Upper lobe of left lung (tissue), 6 donors: Measurements from ENCODE around the gene ZNF385D. TPM values are rescaled to one million over a fixed set of nuclear protein-coding genes. Genes with fewer than 3 reads are reported as not detected.
A peak's percentile ranks its signal among the peaks of the same experiment; 100 is the strongest.

Experiments used
- ATAC-seq, 2 donors: fragments of 200-7000 bp; cut with Tn5 transposase; one replicate each; pipeline ENCODE4 v1.9.1; 2022; ENCODE audit warnings: mild to moderate bottlenecking in 2 of 2, moderate library complexity in 2 of 2; ENCODE audit not compliant: low FRiP score in 2 of 2
- DNase-seq, 2 donors: peaks; one replicate each; pipeline ENCODE4 v3.0.0-alpha.2; 2019 to 2020
- H3K27ac ChIP-seq, 4 donors: fragments of 200-600 bp; sonication (generic); one replicate each; pipeline ENCODE4 v1.5.1; 2016 to 2019
- H3K27me3 ChIP-seq, 4 donors: fragments of 200-600 bp; sonication (generic); one replicate each; pipeline ENCODE4 v1.5.1; 2017 to 2019
- H3K36me3 ChIP-seq, 4 donors: fragments of 200-600 bp; sonication (generic); one replicate each; pipeline ENCODE4 v1.5.1; 2016 to 2019
- H3K4me1 ChIP-seq, 4 donors: fragments of 200-600 bp; sonication (generic); one replicate each; pipeline ENCODE4 v1.5.1; 2018 to 2019
- H3K4me3 ChIP-seq, 4 donors: fragments of 200-600 bp; sonication (generic); one replicate each; pipeline ENCODE4 v1.5.1; 2017 to 2019; ENCODE audit warnings: mild to moderate bottlenecking in 2 of 4, moderate library complexity in 1 of 4
- H3K9me3 ChIP-seq, 4 donors: fragments of 200-600 bp; sonication (generic); one replicate each; pipeline ENCODE4 v1.5.1; 2018 to 2019
- EP300 ChIP-seq, 4 donors: sonication (generic); formaldehyde crosslinking; IDR thresholded peaks; one replicate each; pipeline ENCODE4 v1.5.1; 2017; ENCODE audit warnings: antibody characterized with exemption in 4 of 4, control low read depth in 2 of 4
- POLR2A ChIP-seq, 4 donors: fragments of 450-650 bp; IDR thresholded peaks; one replicate each; pipeline ENCODE4 v1.5.1; 2016 to 2017; ENCODE audit warnings: antibody characterized with exemption in 4 of 4, mild to moderate bottlenecking in 2 of 4
- POLR2AphosphoS5 ChIP-seq, 2 donors: sonication (generic); formaldehyde crosslinking; IDR thresholded peaks; one replicate each; pipeline ENCODE4 v1.5.1; 2017; ENCODE audit warnings: antibody characterized with exemption in 2 of 2
- WGBS, 2 donors: methylation state at CpG; one replicate each; pipeline ENCODE4 v1.1.5; 2017 to 2018; 5-methylcytosine and 5-hydroxymethylcytosine counted together
- total RNA-seq, 6 donors: library from RNA; depleted of rRNA in 4 of 6; stranded (reverse); fragments of >200 nt in 4 of 6; gene quantifications; one replicate each; pipeline versions ENCODE4 v1.1.0 to v1.2.1, GENCODE V29; 2016 to 2021
- TF ChIP-seq, protein P1 (sequence below), 6 experiments: fragments of 450-650 bp in 4 of 6; fragments of 200-600 bp in 2 of 6; sonication (generic) in 2 of 6; IDR thresholded peaks; one replicate each; pipeline ENCODE4 v1.5.1; 2016 to 2019; ENCODE audit warnings: antibody characterized with exemption in 6 of 6
- donor health status: DM: no; HTN: no; CAD: no; lungs with moderate emphysema.
- donor health status: DM: no; HTN: yes; CAD: no; lungs with severe emphysema.

Gene ZNF385D
- total RNA-seq, 6 donors from 2014 or later: 0.20 to 9.2 (median 0.76) TPM; not detected in 1

DNA sequence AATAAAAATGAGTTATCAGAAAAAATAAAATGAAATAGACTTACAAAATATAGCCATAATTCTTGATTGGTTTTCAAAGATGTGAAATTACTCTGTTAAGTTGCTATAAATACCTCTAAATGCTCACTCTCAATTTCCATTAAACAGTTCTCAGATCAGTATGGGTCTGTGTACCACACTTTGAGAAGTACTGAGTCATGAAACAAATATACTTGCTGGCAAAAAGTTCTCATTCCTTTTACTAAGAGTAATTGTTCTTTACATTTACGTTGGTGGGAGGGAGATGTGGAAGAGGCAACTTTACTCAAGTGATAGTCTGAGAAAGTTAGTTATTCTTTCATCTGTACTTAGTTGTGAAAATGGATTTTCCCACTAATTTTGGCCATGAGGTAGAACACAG, 96.3 kb downstream of the ZNF385D start:
- Histone ChIP-seq H3K9me3 (no peaks in the 10 kb centered on the region), H3K4me1 (no peaks in the 10 kb centered on the region), H3K36me3 (no peaks in the 10 kb centered on the region), H3K27ac (no peak overlapping the region), H3K27me3 (no peaks in the 10 kb centered on the region), H3K4me3 (no peak overlapping the region)
- DNase-seq (no peak), ATAC-seq (no peak)
- TF ChIP-seq POLR2AphosphoS5 (IDR thresholded peaks at IDR 0.05) (no peak), EP300 (IDR thresholded peaks at IDR 0.05) (no peak), POLR2A (IDR thresholded peaks at IDR 0.05) (no peak)
- TF ChIP-seq, protein P1, sequence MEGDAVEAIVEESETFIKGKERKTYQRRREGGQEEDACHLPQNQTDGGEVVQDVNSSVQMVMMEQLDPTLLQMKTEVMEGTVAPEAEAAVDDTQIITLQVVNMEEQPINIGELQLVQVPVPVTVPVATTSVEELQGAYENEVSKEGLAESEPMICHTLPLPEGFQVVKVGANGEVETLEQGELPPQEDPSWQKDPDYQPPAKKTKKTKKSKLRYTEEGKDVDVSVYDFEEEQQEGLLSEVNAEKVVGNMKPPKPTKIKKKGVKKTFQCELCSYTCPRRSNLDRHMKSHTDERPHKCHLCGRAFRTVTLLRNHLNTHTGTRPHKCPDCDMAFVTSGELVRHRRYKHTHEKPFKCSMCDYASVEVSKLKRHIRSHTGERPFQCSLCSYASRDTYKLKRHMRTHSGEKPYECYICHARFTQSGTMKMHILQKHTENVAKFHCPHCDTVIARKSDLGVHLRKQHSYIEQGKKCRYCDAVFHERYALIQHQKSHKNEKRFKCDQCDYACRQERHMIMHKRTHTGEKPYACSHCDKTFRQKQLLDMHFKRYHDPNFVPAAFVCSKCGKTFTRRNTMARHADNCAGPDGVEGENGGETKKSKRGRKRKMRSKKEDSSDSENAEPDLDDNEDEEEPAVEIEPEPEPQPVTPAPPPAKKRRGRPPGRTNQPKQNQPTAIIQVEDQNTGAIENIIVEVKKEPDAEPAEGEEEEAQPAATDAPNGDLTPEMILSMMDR (IDR thresholded peaks at IDR 0.05): no peak
- 44 to 47% methylated on average over 1 of the region's 1 CpG for WGBS, 2 donors

DNA sequence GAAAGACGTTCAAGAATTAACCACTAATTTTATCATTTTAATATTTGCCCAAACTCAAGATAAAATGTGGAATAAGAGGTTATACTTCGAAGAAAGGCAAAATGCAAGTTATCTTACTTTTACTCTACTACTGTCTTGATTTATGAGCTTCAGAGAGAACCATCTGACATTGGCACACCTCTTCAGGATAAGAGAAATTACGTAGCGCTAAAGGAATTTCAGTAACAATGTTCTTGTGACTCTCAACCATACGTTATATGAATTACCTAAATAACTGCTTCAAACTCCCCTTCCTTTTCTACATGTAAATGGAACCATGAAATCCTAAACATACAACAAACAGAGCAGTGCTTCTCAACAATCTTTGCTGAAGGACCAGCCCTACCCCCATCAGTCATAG, 96.8 kb downstream of the ZNF385D start:
- Histone ChIP-seq H3K4me1 (no peaks in the 10 kb centered on the region), H3K27ac (no peak overlapping the region), H3K36me3 (no peaks in the 10 kb centered on the region), H3K27me3 (no peaks in the 10 kb centered on the region), H3K4me3 (no peak overlapping the region), H3K9me3 (no peaks in the 10 kb centered on the region)
- ATAC-seq: no peak
- TF ChIP-seq EP300 (IDR thresholded peaks at IDR 0.05) (no peak), POLR2A (IDR thresholded peaks at IDR 0.05) (no peak), POLR2AphosphoS5 (IDR thresholded peaks at IDR 0.05) (no peak)
- TF ChIP-seq, protein P1 (IDR thresholded peaks at IDR 0.05): no peak
- WGBS, 2 donors: 60 to 62% methylated on average over 5 of the region's 5 CpGs
- DNase-seq: no peak

- 69 to 77% methylated on average over 1 of the region's 1 CpG for WGBS, 2 donors
- no peak for ATAC-seq
- Histone ChIP-seq H3K4me1 (no peaks in the 10 kb centered on the region), H3K4me3 (no peak overlapping the region), H3K36me3 (no peaks in the 10 kb centered on the region), H3K27ac (no peak overlapping the region), H3K27me3 (no peaks in the 10 kb centered on the region), H3K9me3 (no peaks in the 10 kb centered on the region)
- TF ChIP-seq, protein P1 (IDR thresholded peaks at IDR 0.05): no peak
- TF ChIP-seq EP300 (IDR thresholded peaks at IDR 0.05) (no peak), POLR2AphosphoS5 (IDR thresholded peaks at IDR 0.05) (no peak), POLR2A (IDR thresholded peaks at IDR 0.05) (no peak)
- no peak for DNase-seq
Observed at GRCh38 chr3:21649519-21649918, 101.5 kb downstream of the ZNF385D start.

- H3K9me3 ChIP-seq: no peaks in the 10 kb centered on the region
- no peak for TF ChIP-seq POLR2A (IDR thresholded peaks at IDR 0.05)
- no peak for TF ChIP-seq EP300 (IDR thresholded peaks at IDR 0.05)
- no peak for TF ChIP-seq POLR2AphosphoS5 (IDR thresholded peaks at IDR 0.05)
- TF ChIP-seq, protein P1 (IDR thresholded peaks at IDR 0.05): no peak
- no peak overlapping the region for H3K4me3 ChIP-seq
- ATAC-seq (no peak), DNase-seq (no peak)
- WGBS, 2 donors: 67 to 86% methylated on average over 4 of the region's 4 CpGs
- no peaks in the 10 kb centered on the region for H3K27me3 ChIP-seq
- no peaks in the 10 kb centered on the region for H3K36me3 ChIP-seq
- no peak overlapping the region for H3K27ac ChIP-seq
- no peaks in the 10 kb centered on the region for H3K4me1 ChIP-seq
Observed at GRCh38 chr3:21647961-21648360, 103.0 kb downstream of the ZNF385D start.

DNA sequence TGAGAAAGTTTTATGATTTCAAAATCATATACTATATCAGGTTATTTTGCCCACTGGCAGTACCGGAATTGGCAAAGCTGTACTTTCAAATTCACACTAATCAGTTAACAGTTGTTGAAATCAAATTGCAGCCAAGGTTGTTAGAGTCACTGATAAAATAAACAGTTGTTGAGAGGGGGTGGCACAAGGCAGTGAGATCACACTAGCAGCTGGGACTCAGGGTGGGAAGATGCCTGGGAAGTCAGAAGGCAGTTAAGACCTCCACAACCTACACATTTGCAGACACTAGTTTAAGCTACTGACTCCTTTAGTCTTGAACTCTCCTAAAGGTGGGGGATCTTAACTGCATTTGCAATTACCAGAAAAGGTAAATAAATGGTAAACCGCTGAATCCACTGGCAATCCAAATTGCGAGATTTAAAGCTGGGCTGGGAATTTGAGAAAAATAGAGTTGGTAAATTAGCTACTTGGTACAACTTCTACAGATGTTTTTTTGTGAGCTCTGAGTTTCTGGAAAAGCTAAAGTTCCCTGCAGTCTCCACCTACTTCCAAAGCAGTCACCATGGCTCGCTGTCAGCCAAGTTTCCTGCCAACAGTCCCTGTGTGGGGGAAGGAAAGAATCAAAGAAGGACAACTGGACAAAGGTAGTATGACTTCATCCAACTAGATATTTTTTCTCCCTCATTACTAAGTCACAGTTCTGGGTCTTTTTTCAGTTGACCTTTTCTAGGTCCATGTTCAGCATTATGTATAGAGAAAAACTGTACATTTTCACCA, 105.7 kb downstream of the ZNF385D start:
- Histone ChIP-seq H3K36me3 (no peaks in the 10 kb centered on the region), H3K4me3 (no peak overlapping the region), H3K27me3 (no peaks in the 10 kb centered on the region), H3K27ac (no peak overlapping the region), H3K4me1 (no peaks in the 10 kb centered on the region), H3K9me3 (no peaks in the 10 kb centered on the region)
- ATAC-seq: peak in 1 of 2 donors; percentile 78
- 49 to 61% methylated on average over 4 of the region's 4 CpGs for WGBS, 2 donors
- no peak for DNase-seq
- TF ChIP-seq EP300 (IDR thresholded peaks at IDR 0.05) (no peak), POLR2AphosphoS5 (IDR thresholded peaks at IDR 0.05) (no peak), POLR2A (IDR thresholded peaks at IDR 0.05) (no peak)
- TF ChIP-seq, protein P1 (IDR thresholded peaks at IDR 0.05): no peak
